H1 (cell line): ENCODE results near the gene CFD. TPM values are rescaled to one million over a fixed set of nuclear protein-coding genes. Genes with fewer than 3 reads are reported as not detected.

ENCODE experiments used
- microRNA counts: library from miRNA; unstranded; fragments of <30 nt; microRNA quantifications from one replicate; lab custom pipeline; 2015
- microRNA-seq, 2 experiments: library from miRNA; unstranded; fragments of <30 nt; microRNA quantifications; one replicate each; pipeline versions ENCODE4 to v1.2.0, GENCODE V29; 2016 to 2020; ENCODE audit warnings: borderline microRNAs expressed in 2 of 2, borderline number of aligned reads in 2 of 2, borderline replicate concordance in 1 of 2
- polyA plus RNA-seq, 7 experiments: library from polyadenylated mRNA; depleted of rRNA in 3 of 7; stranded (reverse) in 5 of 7; unstranded in 2 of 7; fragments of >200 nt in 5 of 7; fragments of 200-250 nt in 2 of 7; gene quantifications; 1 replicate in 5 of 7; 2 replicates in 1 of 7; 4 replicates in 1 of 7; pipeline versions ENCODE4 v1.2.1 to v1.2.3, GENCODE V29; 2011 to 2013; ENCODE audit warnings: missing spikeins in 2 of 7, mixed read lengths in 2 of 7
- small RNA-seq: library from polyadenylated mRNA; stranded (forward); fragments of <200 nt; extraction: miRNeasy Mini kit (QIAGEN cat#:217004); gene quantifications from one replicate; pipeline ENCODE3, GENCODE V24; 2013; ENCODE audit not compliant: insufficient read depth
- total RNA-seq: library from RNA; stranded (reverse); fragmentation: NEBNext Ultra II Directional; extraction: Animal tissue kit (Norgen Biotek cat#: 25700); gene quantifications from 2 replicates; pipeline ENCODE4 v1.2.1, GENCODE V29; 2021

Gene CFD
- total and polyA plus RNA-seq, 2 of the 8 experiments (the other 6 are each of a cell fraction or from before 2014, with no cell fraction given) = 1.7 to 2.8 TPM

MicroRNAs encoded within 50 kb of the gene (microRNA counts, 767-probe panel; counts per million panel counts)
- 879 counts per million, percentile 95 among the panel's probes with 10 or more counts for microRNA hsa-miR-3187-3p (lab: Ali Mortazavi, UCI)

Small RNAs within 50 kb of the gene (microRNA-seq; reads per million reads assigned to microRNA genes)
- gene MIR3187 = 4.1 to 11.8 reads per million in 2 experiments

Small RNAs within 50 kb of the gene (small RNA-seq; reads per million reads assigned to genes)
- gene MIR3187 = not detected
- gene RNU6-9 = not detected

Other genes with a start within 250 kb of the CFD start
- 110 and 111 TPM in 2 replicates for gene POLRMT, start 226.1 kb upstream of the CFD start, total RNA-seq
- gene POLRMT, start 226.1 kb upstream of the CFD start, polyA plus RNA-seq (2011; rRNA removed) = 93.0 and 119 TPM in 2 replicates
- gene FGF22, start 219.8 kb upstream of the CFD start, total RNA-seq = 1.7 and 1.9 TPM in 2 replicates
- 0.44 and 0.99 TPM in 2 replicates for gene FGF22, start 219.8 kb upstream of the CFD start, polyA plus RNA-seq (2011; rRNA removed)
- 64.7 and 68.0 TPM in 2 replicates for gene RNF126, start 196.4 kb upstream of the CFD start, total RNA-seq
- 21.8 and 56.5 TPM in 2 replicates for gene RNF126, start 196.4 kb upstream of the CFD start, polyA plus RNA-seq (2011; rRNA removed)
- 7.5 and 8.1 TPM in 2 replicates for gene FSTL3, start 183.3 kb upstream of the CFD start, total RNA-seq
- gene FSTL3, start 183.3 kb upstream of the CFD start, polyA plus RNA-seq (2011; rRNA removed) = 11.8 and 18.4 TPM in 2 replicates
- gene PRSS57, start 164.2 kb upstream of the CFD start, total RNA-seq = not detected in 2 replicates
- 0.09 TPM in 1 of 2 replicates, not detected in the other for gene PRSS57, start 164.2 kb upstream of the CFD start, polyA plus RNA-seq (2011; rRNA removed)
- 16.5 TPM in 2 replicates for gene PALM, start 150.7 kb upstream of the CFD start, total RNA-seq
- gene PALM, start 150.7 kb upstream of the CFD start, polyA plus RNA-seq (2011; rRNA removed) = 5.7 and 13.0 TPM in 2 replicates
- 0.43 and 0.54 TPM in 2 replicates for gene MISP, start 108.6 kb upstream of the CFD start, total RNA-seq
- 0.45 and 0.52 TPM in 2 replicates for gene MISP, start 108.6 kb upstream of the CFD start, polyA plus RNA-seq (2011; rRNA removed)
- gene PTBP1, start 62.2 kb upstream of the CFD start, total RNA-seq = 873 and 888 TPM in 2 replicates
- gene PTBP1, start 62.2 kb upstream of the CFD start, polyA plus RNA-seq (2011; rRNA removed) = 528 and 645 TPM in 2 replicates
- 66.2 and 71.7 TPM in 2 replicates for gene PLPPR3, start 37.7 kb upstream of the CFD start, total RNA-seq
- gene PLPPR3, start 37.7 kb upstream of the CFD start, polyA plus RNA-seq (2011; rRNA removed) = 76.4 and 109 TPM in 2 replicates
- 0.80 and 1.7 TPM in 2 replicates for gene AZU1, start 31.8 kb upstream of the CFD start, total RNA-seq
- 1.3 and 2.7 TPM in 2 replicates for gene AZU1, start 31.8 kb upstream of the CFD start, polyA plus RNA-seq (2011; rRNA removed)
- 0.39 and 0.42 TPM in 2 replicates for gene PRTN3, start 18.7 kb upstream of the CFD start, total RNA-seq
- 2.1 and 3.1 TPM in 2 replicates for gene PRTN3, start 18.7 kb upstream of the CFD start, polyA plus RNA-seq (2011; rRNA removed)
- not detected in 2 replicates for gene ELANE, start 7.4 kb upstream of the CFD start, total RNA-seq
- gene ELANE, start 7.4 kb upstream of the CFD start, polyA plus RNA-seq (2011; rRNA removed) = not detected in 2 replicates
- gene MED16, start 33.5 kb downstream of the CFD start, total RNA-seq = 51.0 and 55.9 TPM in 2 replicates
- 67.2 and 134 TPM in 2 replicates for gene MED16, start 33.5 kb downstream of the CFD start, polyA plus RNA-seq (2011; rRNA removed)
- gene RNU6-9, start 33.8 kb downstream of the CFD start, total RNA-seq = not detected in 2 replicates
- not detected in 2 replicates for gene RNU6-9, start 33.8 kb downstream of the CFD start, polyA plus RNA-seq (2011; rRNA removed)
- gene R3HDM4, start 53.6 kb downstream of the CFD start, total RNA-seq = 76.1 and 76.8 TPM in 2 replicates
- gene R3HDM4, start 53.6 kb downstream of the CFD start, polyA plus RNA-seq (2011; rRNA removed) = 102 and 151 TPM in 2 replicates
- gene KISS1R, start 57.7 kb downstream of the CFD start, total RNA-seq = 2.3 and 2.6 TPM in 2 replicates
- gene KISS1R, start 57.7 kb downstream of the CFD start, polyA plus RNA-seq (2011; rRNA removed) = 2.7 and 5.1 TPM in 2 replicates
- 77.4 and 78.4 TPM in 2 replicates for gene ARID3A, start 66.4 kb downstream of the CFD start, total RNA-seq
- gene ARID3A, start 66.4 kb downstream of the CFD start, polyA plus RNA-seq (2011; rRNA removed) = 40.5 and 59.3 TPM in 2 replicates
- 87.7 and 90.1 TPM in 2 replicates for gene WDR18, start 124.7 kb downstream of the CFD start, total RNA-seq
- 177 and 264 TPM in 2 replicates for gene WDR18, start 124.7 kb downstream of the CFD start, polyA plus RNA-seq (2011; rRNA removed)
- gene GRIN3B, start 140.8 kb downstream of the CFD start, total RNA-seq = 0.45 and 0.63 TPM in 2 replicates
- 1.0 and 2.0 TPM in 2 replicates for gene GRIN3B, start 140.8 kb downstream of the CFD start, polyA plus RNA-seq (2011; rRNA removed)
- gene TMEM259, start 161.5 kb downstream of the CFD start, total RNA-seq = 140 and 142 TPM in 2 replicates
- 243 and 343 TPM in 2 replicates for gene TMEM259, start 161.5 kb downstream of the CFD start, polyA plus RNA-seq (2011; rRNA removed)
- not detected in 2 replicates for gene RNU6-2, start 161.9 kb downstream of the CFD start, total RNA-seq
- not detected in 2 replicates for gene RNU6-2, start 161.9 kb downstream of the CFD start, polyA plus RNA-seq (2011; rRNA removed)
- gene CNN2, start 166.9 kb downstream of the CFD start, total RNA-seq = 522 and 551 TPM in 2 replicates
- 189 and 349 TPM in 2 replicates for gene CNN2, start 166.9 kb downstream of the CFD start, polyA plus RNA-seq (2011; rRNA removed)
- gene ABCA7, start 180.4 kb downstream of the CFD start, total RNA-seq = 25.6 and 29.7 TPM in 2 replicates
- gene ABCA7, start 180.4 kb downstream of the CFD start, polyA plus RNA-seq (2011; rRNA removed) = 10.4 and 17.4 TPM in 2 replicates
- gene ARHGAP45, start 207.5 kb downstream of the CFD start, total RNA-seq = 41.8 and 43.6 TPM in 2 replicates
- 31.4 and 40.2 TPM in 2 replicates for gene ARHGAP45, start 207.5 kb downstream of the CFD start, polyA plus RNA-seq (2011; rRNA removed)
- 274 and 281 TPM in 2 replicates for gene POLR2E, start 235.7 kb downstream of the CFD start, total RNA-seq
- 381 and 483 TPM in 2 replicates for gene POLR2E, start 235.7 kb downstream of the CFD start, polyA plus RNA-seq (2011; rRNA removed)
- gene GPX4, start 244.3 kb downstream of the CFD start, total RNA-seq = 342 and 355 TPM in 2 replicates
- gene GPX4, start 244.3 kb downstream of the CFD start, polyA plus RNA-seq (2011; rRNA removed) = 693 and 947 TPM in 2 replicates